ENCODE measurements around the gene ARHGAP12. TPM values are rescaled to one million over a fixed set of nuclear protein-coding genes. Genes with fewer than 3 reads are reported as not detected.

ARHGAP12 gene
- total and polyA plus RNA-seq, 10 donors: 20.5 to 69.7 (median 46.9) TPM

- Histone ChIP-seq H3K36me3 (no peaks in the 10 kb centered on the region), H3K9me3 (no peaks in the 10 kb centered on the region), H3K27ac (no peak overlapping the region), H3K4me3 (no peak overlapping the region), H3K27me3 (replicated peaks in 1 of 7) (no peaks in the 10 kb centered on the region), H3K4me1 (peaks cover 6 to 40% (median 24%) of the 10 kb centered on the region in 6 donors)
- no peak for DNase-seq
- TF ChIP-seq CTCF (IDR thresholded peaks at IDR 0.05 in 8 of 11, conservative IDR thresholded peaks at IDR 0.05 in 3 of 11): no peak
- TF ChIP-seq POLR2AphosphoS5 (IDR thresholded peaks at IDR 0.05): no peak
- no peak for TF ChIP-seq POLR2A (IDR thresholded peaks at IDR 0.05)
- 85 to 94% (median 89%) methylated on average over 9 of the region's 9 CpGs for WGBS, 5 donors
- intact Hi-C loops (cut with DNase I; ENCODE audit: low total_unique reads): no loop called here
Measured at GRCh38 chr10:31757386-31757791, 171.2 kb downstream of the ARHGAP12 start.

- no peak for DNase-seq
- no peak overlapping the region for H3K27ac ChIP-seq
- no peak for TF ChIP-seq CTCF (IDR thresholded peaks at IDR 0.05 in 8 of 11, conservative IDR thresholded peaks at IDR 0.05 in 3 of 11)
- no peaks in the 10 kb centered on the region for H3K9me3 ChIP-seq
- no peaks in the 10 kb centered on the region for H3K36me3 ChIP-seq
- peaks cover 6 to 47% (median 29%) of the 10 kb centered on the region in 6 donors for H3K4me1 ChIP-seq
- H3K27me3 ChIP-seq (replicated peaks in 1 of 7): no peaks in the 10 kb centered on the region
- WGBS, 5 donors: 75 to 90% (median 84%) methylated on average over 11 of the region's 11 CpGs
- no peak overlapping the region for H3K4me3 ChIP-seq
- intact Hi-C loops (cut with DNase I; ENCODE audit: low total_unique reads): no loop called here
Measured at GRCh38 chr10:31756729-31757110, 171.9 kb downstream of the ARHGAP12 start.

- TF ChIP-seq CTCF (IDR thresholded peaks at IDR 0.05 in 8 of 11, conservative IDR thresholded peaks at IDR 0.05 in 3 of 11) (no peak), POLR2A (IDR thresholded peaks at IDR 0.05) (no peak), POLR2AphosphoS5 (IDR thresholded peaks at IDR 0.05) (no peak)
- Histone ChIP-seq H3K4me3 (no peak overlapping the region), H3K36me3 (no peaks in the 10 kb centered on the region), H3K4me1 (peaks cover 8 to 52% (median 34%) of the 10 kb centered on the region in 6 donors), H3K27me3 (replicated peaks in 1 of 7) (no peaks in the 10 kb centered on the region), H3K27ac (no peak overlapping the region), H3K9me3 (no peaks in the 10 kb centered on the region)
- intact Hi-C loops (cut with DNase I; ENCODE audit: low total_unique reads): no loop called here
- no peak for DNase-seq
- WGBS, 5 donors: 79 to 90% (median 83%) methylated on average over 10 of the region's 10 CpGs
Measured at GRCh38 chr10:31756101-31756728, 172.4 kb downstream of the ARHGAP12 start.

Small RNA genes lying within 50 kb of the gene (small RNA-seq; reads per million reads assigned to genes)
- gene RF00019: 0 reads per million in 4 donors

Other genes with a start within 250 kb of the ARHGAP12 start
- 10 to 100 TPM; 58.6 to 95.1 (median 85.0) TPM for gene KIF5B, start 127.6 kb upstream of the ARHGAP12 start, total RNA-seq
- 10 to 100 TPM; 16.1 to 35.0 (median 20.0) TPM for gene KIF5B, start 127.6 kb upstream of the ARHGAP12 start, polyA plus RNA-seq

Measured in spleen (tissue), 11 donors.